Fibroblast of skin of back (primary cell): ENCODE measurements around the gene DRD4.
"Not testable (repeated sequence)": the region's sequence is repeated elsewhere in the genome, so short reads cannot be mapped to it uniquely, and the experiment has no call there.

ENCODE experiments used
- DNase-seq: peaks from one replicate; pipeline ENCODE4 v3.0.0-alpha.2; 2013

Gene DRD4

DNA sequence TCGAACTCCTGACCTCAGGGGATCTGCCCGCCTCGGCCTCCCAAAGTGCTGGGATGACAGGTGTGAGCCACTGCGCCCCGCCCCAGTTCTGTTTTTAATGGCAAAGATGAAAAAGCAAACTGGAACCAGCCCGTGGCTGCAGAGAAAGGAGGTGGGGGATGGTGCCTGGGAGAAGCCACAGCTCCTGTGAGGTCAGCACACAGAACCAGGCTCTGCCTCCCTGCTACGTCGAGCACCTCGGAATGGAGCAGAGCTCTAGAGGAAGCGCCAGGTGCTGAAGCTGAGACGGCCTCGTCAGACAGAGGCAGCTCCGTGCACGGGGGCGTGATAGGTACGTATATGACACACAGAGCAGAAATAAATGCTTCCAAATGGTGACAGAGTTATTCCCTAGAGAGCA lies 8.5 kb downstream of the DRD4 start:
- no peak for DNase-seq

DNA sequence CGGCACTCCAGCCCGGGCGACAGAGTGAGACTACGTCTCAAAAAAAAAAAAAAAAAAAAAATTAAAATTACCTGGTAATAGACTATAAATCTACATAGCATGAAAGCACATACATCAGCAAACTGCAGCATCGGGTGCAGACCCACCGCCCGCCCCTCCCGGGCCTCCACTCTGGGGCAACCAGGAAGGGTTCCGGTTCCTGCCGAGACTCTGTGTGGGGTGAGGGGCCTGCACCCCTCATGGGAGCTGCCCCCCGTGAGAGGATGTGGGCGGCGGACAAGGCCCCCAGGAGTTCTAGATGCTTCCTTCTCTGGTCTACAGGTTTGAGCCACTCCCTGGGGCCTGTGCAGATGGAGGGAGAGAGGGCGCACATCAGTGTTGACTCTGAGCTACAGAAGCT lies 9.1 kb downstream of the DRD4 start:
- no peak for DNase-seq

DNA sequence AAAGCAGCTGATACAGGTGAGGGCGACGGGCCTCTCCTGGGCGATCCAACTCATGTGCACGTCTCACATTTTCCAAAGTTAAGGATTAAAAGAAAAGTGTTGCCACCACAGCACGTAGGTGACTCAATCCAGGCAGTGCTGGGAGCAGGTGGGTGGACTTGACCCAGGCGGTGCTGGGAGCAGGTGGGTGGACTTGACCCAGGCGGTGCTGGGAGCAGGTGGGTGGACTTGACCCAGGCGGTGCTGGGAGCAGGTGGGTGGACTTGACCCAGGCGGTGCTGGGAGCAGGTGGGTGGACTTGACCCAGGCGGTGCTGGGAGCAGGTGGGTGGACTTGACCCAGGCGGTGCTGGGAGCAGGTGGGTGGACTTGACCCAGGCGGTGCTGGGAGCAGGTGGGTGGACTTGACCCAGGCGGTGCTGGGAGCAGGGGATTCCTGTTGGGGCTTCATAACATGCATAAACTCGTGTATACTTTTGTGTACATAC lies 10.6 kb downstream of the DRD4 start:
- DNase-seq, result not testable (repeated sequence)

DNA sequence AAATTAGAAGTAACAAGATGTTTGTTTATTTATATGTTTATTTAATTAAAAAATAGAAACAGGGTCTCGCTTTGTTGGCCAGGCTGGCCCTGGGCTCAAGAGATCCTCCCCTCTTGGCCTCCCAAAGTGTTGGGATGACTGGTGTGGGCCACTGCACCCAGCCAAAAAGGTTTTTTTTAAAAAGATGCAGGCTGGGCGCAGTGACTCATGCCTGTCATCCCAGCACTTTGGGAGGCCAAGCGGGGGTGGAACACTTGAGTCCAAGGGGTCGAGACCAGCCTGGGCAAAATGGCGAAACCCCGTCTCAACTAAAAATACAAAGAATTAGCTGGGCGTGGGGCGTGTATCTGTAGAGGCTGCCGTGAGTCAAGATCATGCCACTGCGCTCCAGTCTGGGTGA lies 13.4 kb downstream of the DRD4 start:
- DNase-seq, result peak; percentile 30

DNA sequence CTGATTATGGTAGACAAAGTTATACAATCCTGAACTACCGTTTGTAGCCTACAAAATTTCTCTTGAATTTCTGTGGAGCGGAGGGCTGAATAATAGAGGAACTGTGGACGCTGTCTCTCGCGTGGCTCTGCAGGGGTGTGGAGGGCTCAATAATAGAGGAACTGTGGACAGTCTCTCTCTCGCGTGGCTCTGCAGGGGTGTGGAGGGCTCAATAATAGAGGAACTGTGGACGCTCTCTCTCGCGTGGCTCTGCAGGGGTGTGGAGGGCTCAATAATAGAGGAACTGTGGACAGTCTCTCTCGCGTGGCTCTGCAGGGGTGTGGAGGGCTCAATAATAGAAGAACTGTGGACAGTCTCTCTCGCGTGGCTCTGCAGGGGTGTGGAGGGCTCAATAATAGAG lies 16.1 kb downstream of the DRD4 start:
- not testable (repeated sequence) for DNase-seq

DNA sequence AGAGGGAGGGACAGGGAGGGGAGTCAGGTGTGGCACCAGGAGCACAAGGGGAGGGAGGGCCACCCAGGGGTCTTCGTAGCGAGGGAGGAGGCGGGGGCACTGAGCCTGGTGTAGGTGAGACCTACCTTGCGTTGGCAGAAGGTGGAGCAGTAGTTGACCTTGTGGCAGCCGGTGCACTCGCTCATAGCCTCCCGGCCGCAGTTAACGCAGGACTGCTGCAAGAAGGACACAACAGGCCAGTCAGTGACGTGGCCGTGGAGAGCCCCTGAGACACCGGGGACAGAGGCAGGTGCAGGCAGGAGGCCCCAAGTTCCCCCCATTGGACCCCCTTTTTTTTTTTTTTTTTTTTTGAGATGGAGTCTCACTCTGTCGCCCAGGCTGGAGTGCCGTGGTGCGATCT lies 16.8 kb downstream of the DRD4 start:
- DNase-seq, result no peak

DNA sequence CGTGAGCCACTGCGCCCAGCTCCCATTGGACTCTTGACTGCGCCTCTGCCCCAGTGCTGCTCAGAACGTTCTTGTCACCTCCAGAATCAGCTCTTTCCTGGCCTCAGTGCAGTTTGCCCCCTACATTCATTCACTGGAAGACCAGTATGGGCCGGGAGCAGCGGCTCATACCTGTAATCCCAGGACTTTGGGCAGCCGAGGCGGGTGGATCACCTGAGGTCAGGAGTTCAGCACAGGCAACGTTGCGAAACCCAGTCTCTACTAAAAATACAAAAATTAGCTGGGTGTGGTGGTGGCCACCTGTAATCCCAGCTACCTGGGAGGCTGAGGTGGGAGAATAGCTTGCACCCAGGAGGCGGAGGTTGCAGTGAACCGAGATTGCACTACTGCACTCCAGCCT lies 17.4 kb downstream of the DRD4 start:
- DNase-seq, result not testable (repeated sequence)

DNA sequence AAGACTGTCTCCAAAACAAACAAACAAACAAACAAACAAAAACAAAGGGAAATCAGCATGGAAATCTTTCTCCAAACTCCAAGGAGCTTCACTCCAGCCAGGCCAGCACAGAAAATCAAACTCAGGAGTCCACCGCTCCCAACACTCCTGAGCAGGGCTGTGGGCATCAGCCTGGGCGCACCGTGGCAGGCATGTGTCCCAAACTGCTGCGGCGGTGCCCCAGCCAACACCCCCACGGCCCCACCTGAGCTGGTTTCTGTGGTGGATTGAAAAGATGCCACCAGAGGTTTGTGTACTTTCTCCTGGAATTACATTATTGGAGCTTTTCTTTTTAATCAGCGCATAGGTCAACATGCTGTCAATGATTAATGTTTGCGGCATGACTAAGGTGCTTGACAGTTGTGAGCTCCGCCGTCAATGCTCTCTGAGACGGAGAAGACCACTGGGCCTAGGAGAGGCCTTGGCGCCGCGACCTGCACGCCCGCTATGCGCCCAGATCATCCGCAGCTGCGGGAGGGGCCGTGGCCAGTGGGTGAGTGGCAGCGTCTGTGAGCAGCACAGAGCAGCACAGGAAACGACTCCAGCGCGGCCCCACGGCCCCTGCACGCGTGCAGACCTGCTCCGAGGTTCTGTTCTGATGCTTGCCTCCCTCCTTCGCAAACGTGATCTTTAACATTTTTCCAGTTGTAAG lies 18.1 kb downstream of the DRD4 start:
- DNase-seq, result no peak

DNA sequence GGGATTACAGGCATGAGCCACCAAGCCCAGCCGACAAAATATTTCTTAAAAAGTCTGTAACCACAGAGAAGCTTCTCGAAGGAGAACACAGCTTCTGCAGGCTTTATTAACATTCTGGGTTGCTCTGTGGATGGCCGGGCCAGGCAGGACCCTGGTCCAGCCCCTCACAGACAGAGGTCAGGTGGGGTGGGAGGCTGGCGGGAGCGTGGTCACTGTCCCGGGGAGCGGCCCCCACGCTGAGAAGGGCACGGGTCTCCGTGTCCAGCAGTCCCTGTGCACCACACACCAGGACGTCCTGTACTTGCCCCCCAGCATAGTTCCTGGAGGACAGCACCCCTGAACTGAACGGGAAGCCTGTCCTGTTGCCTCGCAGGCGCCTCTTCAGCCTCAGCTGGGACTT lies 19.4 kb downstream of the DRD4 start:
- DNase-seq, result no peak

DNA sequence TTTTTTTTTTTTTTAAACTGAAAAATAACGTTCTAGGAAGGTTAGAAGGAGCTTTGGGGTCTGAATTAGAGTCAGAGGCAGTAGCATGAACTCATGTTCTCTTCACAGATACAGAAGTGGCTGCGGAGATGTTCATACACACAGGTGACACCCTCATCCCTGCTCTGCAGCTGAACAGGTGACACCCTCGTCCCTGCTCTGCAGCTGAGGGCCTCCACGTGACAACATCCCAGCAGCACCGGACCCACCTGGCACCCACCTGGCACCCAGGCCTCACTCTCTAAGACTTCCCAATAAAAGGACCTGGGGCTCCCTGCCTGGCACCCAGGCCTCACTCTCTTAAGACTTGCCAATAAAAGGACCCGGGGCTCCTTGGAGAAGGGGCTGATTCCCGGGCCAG lies 19.8 kb downstream of the DRD4 start:
- DNase-seq, result no peak

DNA sequence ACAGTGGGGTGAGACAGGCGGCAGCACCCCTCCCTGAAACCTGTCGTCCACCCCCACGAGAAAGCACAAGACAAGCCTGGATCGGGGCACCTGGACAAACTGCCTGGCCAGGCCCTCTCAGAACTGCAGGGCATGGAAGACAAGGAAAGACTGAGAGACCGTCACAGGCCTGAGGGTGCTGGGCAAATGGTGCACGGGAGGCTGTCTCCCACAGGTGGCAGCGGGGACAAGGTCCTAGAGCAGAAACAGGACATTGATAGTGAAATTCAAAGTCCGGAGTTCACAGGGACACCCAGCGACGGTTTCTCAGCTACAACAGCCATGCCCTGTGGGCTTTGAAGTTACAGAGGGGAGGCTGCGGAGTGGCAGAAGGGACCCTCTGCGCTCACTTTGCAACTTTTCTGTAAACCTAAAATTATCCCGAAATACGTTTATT lies 20.6 kb downstream of the DRD4 start:
- no peak for DNase-seq

DNA sequence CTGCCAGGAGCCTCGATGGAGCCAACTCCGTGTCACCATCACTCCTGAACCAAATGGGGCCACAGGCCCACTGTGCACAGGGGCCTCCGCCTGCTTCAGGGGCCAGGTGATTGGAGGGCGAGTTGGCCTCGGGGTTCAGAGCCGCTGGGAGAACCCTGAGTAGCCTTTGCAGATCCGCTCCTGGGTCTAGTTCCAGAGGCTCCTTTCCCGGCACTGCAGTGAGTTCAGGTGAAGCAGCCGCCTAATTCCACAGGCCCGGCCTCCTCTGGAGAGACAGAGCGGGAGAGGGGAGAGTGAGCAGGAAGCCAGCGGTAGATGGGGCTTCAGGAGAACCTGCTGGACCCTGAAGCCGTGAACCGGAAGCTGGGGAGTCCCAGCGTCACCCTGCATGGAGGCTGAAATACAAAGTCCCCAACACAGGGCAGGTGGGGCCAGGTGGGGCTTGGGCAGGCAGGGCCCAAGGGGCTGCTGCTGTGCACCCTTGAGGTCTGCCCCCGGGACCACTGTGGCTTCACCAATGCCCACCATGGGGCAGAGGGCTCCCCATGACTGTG lies 22.5 kb downstream of the DRD4 start:
- DNase-seq, result no peak

DNA sequence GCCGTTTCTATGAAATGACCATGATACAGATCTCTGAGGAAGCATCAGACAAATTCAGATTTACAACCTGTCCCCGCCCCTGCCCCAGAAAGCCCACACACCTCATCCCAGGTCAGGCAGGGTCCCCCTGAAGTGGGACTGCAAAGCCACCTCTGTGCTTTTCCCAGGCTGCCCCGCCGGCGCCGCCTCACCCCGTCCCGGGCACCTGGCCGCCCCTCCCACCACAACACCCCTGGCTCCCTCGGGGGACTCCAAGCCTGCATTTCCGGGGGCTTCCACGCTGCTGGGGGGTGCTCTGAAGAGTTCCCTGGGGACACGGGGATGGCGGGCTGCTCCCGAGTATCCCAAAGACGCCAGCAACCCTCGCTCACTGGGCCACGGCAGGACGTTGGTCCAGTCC lies 23.2 kb downstream of the DRD4 start:
- no peak for DNase-seq

DNA sequence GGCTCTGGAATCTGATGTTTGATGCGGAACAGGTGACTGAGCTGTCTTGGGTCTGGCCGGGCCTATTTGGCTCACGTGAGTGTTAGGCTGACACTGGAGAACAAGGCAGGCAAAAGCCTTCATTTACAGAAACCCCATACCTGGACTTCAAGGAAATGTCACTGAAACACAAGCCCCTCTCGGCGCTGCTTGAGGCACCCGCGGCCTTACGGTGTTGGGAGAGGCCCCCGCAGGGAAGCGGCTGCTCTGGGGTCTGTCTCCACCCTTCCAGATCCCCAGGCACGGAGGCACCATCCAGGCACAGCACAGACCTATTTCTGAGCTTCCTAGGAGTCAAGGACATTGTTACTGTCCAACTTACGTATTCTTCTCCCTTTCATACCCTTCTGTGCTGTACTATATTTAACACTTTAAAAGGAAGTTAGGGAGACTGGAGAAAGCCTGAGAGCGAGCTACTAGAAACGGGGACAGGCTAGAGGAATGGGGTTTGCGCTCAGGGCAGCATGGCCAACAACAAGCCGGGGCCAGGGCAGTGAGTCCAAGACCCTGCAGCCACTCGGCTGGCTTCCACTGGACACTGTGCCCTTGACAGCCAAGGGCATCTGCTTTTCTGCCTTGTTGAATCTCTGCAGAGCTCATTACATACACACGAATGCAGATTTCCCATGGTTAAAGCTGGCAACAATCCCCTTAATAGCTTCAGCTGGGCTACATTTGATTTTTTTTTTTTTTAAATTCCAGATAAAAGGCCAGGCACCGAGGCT lies 23.8 kb downstream of the DRD4 start:
- DNase-seq, result no peak

DNA sequence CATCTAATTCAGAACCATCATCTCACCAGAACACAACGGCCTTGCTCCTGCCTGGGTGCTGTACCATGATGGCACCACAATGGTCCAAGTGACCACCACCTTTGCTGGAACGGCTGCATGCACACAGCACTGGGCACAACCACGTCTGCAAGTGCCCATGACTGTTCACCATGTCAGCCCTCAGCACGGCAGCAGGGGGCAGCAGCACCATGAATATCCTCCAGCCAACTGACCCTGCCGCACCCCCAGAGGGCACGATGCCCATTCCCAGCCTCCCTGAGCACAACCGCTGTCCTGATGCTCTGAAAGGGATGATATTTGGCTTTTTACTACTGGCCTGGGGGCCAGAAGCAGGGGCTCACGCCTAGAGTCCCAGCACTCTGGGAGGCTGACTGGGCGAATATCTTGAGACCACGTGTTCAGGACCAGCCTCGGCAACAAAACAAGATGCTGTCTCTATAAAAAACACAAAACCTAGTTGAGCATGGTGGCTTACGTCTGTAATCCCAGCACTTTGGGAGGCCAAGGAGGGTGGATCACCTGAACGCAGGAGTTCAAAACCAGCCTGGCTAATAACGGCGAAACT lies 25.7 kb downstream of the DRD4 start:
- DNase-seq, result peak; percentile 56

DNA sequence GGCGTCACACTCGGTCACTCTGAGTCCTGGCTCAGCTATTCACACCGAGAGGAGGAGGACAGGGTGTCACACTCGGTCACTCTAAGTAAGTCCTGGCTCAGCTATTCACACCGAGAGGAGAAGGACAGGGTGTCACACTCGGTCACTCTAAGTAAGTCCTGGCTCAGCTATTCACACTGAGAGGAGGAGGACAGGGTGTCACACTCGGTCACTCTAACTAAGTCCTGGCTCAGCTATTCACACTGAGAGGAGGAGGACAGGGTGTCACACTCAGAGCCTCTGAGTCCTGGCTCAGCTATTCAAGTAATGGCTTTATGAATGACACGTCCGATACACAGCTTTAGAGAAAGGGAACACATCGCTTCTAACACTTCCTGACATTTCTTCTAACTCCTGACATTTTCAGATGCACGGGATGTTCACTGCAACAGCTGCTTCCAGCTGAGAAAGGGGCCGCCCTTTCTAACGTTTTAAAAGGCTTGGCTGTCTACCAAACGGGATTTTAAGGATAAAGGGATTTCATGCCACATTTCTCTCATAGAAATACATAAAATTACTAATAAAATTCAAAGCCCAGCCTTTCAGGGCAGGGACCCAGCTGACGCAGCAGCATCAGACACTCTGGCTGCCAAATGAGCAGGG lies 28.1 kb downstream of the DRD4 start:
- DNase-seq, result no peak

DNA sequence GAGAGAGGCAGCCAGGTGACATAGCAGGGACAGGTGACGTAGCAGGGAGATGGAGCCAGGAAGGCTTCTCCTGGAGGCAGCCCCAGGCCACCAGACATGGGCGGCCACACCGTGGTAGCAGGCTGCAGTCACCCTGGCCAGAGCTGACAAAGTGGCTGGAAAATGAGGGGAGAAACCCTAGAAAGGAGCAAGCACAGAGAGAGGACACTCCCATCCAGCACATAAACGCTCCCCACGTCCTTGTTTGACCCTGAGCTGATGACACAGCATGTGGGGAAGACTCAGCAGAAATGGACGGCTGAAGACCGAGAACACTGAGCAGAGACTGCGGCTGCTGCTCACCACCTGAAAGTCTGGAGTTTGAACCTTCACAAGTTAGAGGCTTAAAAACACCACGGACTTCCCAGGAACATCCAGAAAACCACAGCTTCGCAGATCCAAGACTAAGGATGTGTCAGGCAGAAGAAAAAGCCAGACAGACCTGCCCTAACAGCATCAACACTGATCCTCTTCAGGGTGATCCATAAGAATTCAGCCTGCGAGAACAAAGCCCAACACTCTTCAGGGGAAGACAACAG lies 28.7 kb downstream of the DRD4 start:
- DNase-seq, result peak; percentile 32

DNA sequence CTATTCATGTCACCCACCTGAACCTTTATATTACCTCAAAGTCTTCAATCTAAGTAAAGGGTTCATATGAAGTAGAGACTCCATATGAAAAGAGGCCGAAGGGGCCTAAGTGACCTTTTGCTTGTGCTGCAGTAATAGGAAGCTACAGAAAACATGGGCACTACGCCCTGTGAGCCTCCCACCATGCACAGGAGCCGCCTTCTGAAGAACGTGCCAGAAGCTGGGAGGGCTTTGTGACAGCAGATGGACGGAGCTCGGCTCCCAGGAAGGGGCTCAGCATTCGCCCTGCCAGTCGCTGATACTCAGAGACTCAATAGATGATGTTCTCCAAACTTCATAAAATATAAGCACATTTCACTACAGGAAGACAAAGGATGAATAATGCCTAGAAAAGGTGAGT lies 36.8 kb downstream of the DRD4 start:
- no peak for DNase-seq

DNA sequence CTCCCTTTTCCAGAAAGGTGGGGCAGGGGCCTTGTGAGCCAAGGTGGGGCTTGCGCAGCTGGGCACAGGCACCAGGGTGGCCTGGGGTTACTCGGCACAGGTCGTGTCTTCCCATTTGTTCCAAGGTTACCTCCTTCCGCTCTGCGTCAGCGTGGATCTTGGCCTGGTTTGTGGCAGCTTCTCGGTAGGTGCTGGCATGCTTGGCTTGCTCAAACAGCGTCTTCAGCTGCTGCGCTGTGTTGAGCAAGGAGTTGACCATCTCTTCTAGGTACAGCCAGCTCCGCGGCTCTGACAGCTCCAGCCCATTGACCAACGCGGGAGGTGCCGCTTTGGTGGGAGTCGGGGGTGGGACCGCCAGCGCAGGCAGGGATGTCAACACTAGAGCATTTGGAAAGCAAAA lies 37.3 kb downstream of the DRD4 start:
- DNase-seq, result no peak

DNA sequence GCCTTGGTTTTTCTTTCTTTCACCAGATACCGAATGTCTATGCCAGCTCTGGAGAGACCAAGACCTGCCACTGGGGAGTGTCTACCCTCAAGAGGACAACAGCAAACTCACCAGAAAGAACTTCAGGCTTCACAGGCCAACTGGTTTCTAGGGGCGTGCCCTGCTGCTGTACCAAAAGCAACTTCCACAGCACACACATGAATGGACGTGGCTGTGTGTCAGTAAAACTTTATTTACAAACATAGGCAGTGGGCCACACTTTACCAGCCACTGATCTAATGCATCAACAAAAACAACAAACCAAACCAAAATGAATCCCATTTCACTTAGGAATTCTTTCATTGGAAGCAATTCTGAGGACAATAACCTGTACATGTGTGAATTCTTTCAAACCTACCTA lies 41.2 kb downstream of the DRD4 start:
- DNase-seq, result no peak

DNA sequence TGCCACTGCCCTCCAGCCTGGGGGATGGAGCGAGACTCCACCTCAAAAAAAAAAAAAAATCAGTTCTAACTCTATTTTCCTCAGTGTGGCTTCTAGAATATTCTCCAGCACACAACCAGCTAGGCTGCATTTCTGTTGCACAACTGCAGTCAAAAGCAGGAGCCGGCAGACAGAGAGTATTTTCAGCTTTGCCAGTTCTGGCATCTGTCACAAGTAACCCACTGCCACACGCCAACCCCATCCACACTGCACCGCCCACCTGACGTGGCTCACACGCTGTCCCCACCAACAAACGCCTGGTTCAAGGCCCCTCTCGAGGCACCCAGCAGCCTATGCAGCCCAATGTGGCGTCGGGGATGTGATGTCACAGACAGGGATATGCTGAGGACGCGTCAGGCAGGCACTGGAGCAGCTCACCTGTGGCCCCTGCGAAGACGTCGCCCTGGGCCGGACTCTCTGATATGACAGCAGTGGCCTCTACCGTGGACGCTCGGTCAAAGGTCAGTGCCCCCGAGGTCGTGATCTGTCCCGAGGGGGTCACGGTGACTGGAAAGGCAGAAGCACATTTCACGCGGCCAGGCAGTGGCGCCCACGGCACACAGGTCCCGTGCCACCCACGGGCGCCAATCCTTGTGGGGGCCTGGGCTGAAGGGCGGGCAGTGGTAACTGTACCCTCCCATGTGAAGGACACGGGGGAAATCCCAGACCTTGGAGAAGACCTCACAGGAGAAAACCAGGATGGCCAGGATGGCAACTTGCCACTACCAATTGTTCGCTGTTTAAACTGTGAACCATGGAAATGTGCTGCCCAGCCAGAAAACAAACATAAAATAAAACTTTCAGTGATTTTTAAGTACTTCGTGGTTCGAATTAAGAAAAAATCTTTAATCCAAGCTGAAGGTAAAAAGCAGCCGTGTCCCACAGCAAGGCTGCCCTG lies 42.5 kb downstream of the DRD4 start:
- no peak for DNase-seq
